Activated naive CD4-positive, alpha-beta T cell treated with Interleukin-2 at 50 U/mL for 16 hours (primary cell): ENCODE measurements around the gene ALOX12.
"Not testable (repeated sequence)": the region's sequence is repeated elsewhere in the genome, so short reads cannot be mapped to it uniquely, and the experiment has no call there.

Experiments used
- DNase-seq: peaks from one replicate; pipeline ENCODE4 v3.0.0-alpha.2; 2020

ALOX12 gene

DNA sequence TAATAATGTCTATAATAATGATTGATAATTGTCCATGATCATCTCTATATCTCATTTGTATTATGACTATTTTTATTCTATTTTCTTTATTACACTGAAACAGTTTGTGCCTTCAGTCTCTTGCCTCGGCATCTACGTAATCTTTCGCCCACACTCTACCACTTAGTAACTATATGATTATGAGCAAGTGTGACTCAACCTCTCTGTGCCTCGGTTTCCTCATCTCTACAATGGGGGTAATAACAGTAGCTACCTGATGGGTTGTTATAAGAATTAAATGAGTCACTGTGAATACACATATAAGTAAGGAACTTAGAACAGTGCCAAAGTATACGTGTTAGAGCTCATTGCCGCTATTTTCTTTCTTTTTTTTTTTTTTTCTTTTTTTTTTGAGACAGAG lies 51.7 kb downstream of the ALOX12 start:
- DNase-seq: peak; percentile 51

DNA sequence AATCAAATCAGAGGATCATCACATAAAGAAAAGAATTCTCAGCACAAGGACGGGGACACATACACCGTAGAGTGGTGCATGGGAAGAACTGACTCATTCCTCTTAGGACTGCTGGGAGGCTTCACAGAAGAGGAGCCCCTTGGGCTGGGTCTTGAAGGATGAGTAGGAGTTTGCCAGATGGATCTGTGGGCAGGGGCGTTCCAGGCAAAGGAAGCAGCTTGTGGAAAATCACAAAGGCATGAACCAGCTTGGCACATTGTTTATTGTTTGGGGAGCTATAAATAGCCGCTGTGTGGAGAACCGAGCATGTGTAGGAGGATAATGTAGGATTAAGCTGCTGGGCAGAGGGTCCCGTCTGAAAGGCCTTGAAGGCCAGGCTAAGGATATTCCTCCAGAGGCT lies 53.1 kb downstream of the ALOX12 start:
- no peak for DNase-seq

DNA sequence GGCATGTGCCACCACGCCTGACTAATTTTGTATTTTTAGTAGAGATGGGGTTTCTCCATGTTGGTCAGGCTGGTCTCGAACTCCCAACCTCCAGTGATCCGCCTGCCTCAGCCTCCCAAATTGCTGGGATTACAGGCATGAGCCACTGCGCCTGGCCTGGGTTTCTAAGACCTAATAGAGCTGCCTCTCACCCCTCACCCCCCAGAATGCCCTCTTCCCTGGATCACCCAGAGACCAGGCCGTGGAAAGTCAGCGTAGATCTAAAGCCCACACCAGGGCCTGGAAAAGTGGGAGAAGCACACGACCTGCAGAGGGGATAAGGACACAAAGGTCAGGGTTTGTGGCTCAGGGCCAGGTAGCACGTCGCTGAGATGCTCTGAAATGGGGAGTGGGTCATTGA lies 54.7 kb downstream of the ALOX12 start:
- DNase-seq: not testable (repeated sequence)

DNA sequence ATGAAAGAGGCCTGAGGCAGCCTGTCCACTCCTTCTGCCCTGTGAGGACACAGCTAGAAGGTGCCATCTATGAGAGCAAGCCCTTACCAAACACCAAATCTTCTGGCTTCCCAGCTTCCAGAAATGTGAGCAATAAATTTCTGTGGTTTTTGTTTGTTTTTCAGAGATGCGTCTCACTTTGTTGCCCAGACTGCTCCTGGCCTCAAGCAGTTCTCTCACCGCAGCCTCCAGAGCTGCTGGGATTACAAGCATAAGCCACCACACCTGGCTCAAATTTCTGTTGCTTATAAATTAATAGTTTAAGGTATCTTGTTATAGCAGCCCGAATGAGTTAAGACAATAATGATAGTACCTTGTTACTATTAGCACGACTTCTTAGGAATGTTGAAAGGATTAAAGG lies 60.5 kb downstream of the ALOX12 start:
- no peak for DNase-seq

DNA sequence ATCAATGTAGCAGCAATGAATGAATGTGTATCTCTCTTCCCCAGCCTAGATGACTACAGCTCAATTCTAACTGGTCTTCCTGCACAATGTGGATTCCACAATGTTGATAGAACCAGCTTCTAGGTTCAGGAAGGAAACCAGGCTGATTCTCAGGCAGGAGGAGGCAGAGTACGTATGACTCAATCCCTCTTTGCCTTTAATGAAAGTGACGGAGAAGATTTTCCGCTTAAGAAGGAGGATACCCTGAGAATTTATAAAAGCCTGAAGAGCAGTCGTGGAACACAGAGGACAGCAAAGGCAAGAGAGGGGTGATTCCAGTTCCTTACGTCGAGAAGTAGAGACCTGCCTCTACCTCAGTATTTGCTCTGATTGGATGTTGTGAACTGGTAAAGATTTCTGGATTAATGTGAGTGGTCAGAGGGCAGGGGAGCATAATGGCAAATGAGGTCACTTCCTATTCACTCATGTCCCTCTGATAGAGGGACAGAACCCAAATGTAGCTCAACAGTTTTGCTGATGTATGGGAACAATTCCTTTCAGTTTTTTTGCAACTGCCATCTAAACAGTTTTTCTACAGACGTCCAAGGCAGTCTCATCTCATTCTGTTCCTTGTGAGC lies 63.1 kb downstream of the ALOX12 start:
- DNase-seq: no peak
